SK-N-SH treated with all-trans-retinoic acid at 6 μM for 48 hours (cell line): ENCODE results near the gene KIRREL3.

Experiments
- ATAC-seq: fragments of 200-7000 bp; cut with Tn5 transposase; 3 replicates; pipeline ENCODE4 v1.9.1; 2020; ENCODE audit warnings: mild to moderate bottlenecking, moderate library complexity
- ARNTL ChIP-seq: fragments of 450-650 bp; formaldehyde crosslinking; IDR thresholded peaks from 2 replicates; pipeline ENCODE4 v1.5.0; 2020; ENCODE audit warnings: low read depth, mild to moderate bottlenecking, moderate library complexity, borderline replicate concordance
- BACH2 ChIP-seq: fragments of 250-450 bp; sonication (Bioruptor Pico); IDR thresholded peaks from 2 replicates; pipeline ENCODE4 v1.9.0; 2021; ENCODE audit warnings: mild to moderate bottlenecking, borderline replicate concordance
- CREB5 ChIP-seq: fragments of 250-450 bp; sonication (Bioruptor Pico); IDR thresholded peaks from 2 replicates; pipeline ENCODE4 v1.5.1; 2020; ENCODE audit warnings: low read depth, mild to moderate bottlenecking, moderate library complexity
- CSRNP3 ChIP-seq: fragments of 250-450 bp; sonication (Bioruptor Pico); IDR thresholded peaks from 2 replicates; pipeline ENCODE4 v1.5.1; 2021; ENCODE audit warnings: mild to moderate bottlenecking, moderate library complexity
- ESRRG ChIP-seq: fragments of 250-450 bp; sonication (Bioruptor Pico); IDR thresholded peaks from 2 replicates; pipeline ENCODE4 v1.6.1; 2021; ENCODE audit warnings: mild to moderate bottlenecking
- ISL1 ChIP-seq: fragments of 250-450 bp; sonication (Bioruptor Pico); IDR thresholded peaks from 2 replicates; pipeline ENCODE4 v2.1.2; 2022; ENCODE audit warnings: mild to moderate bottlenecking, moderate library complexity
- OSR1 ChIP-seq: fragments of 250-450 bp; sonication (Bioruptor Pico); IDR thresholded peaks from 2 replicates; pipeline ENCODE4 v1.8.0; 2022; ENCODE audit warnings: moderate library complexity, mild to moderate bottlenecking, inconsistent platforms
- PPARA ChIP-seq: fragments of 250-450 bp; sonication (Bioruptor Pico); IDR thresholded peaks from 2 replicates; pipeline ENCODE4 v1.5.0; 2020; ENCODE audit warnings: mild to moderate bottlenecking, borderline replicate concordance
- RARB ChIP-seq: fragments of 250-450 bp; sonication (Bioruptor Pico); IDR thresholded peaks from 2 replicates; pipeline ENCODE4 v1.8.0; 2021; ENCODE audit warnings: mild to moderate bottlenecking, moderate library complexity
- SNAI2 ChIP-seq: fragments of 250-450 bp; sonication (Bioruptor Pico); IDR thresholded peaks from 2 replicates; pipeline ENCODE4 v1.5.0; 2020; ENCODE audit warnings: mild to moderate bottlenecking, moderate library complexity
- TCF4 ChIP-seq: fragments of 250-450 bp; sonication (Bioruptor Pico); IDR thresholded peaks from 2 replicates; pipeline ENCODE4 v1.8.0; 2021; ENCODE audit warnings: mild to moderate bottlenecking, moderate library complexity, borderline replicate concordance
- TOX ChIP-seq: fragments of 250-450 bp; sonication (Bioruptor Pico); IDR thresholded peaks from 2 replicates; pipeline ENCODE4 v1.8.0; 2021; ENCODE audit warnings: mild to moderate bottlenecking, moderate library complexity, borderline replicate concordance
- ZC3H10 ChIP-seq: fragments of 250-450 bp; sonication (Bioruptor Pico); IDR thresholded peaks from 2 replicates; pipeline ENCODE4 v1.5.1; 2021; ENCODE audit warnings: mild to moderate bottlenecking, moderate library complexity
- ZFP3 ChIP-seq: fragments of 250-450 bp; sonication (Bioruptor Pico); IDR thresholded peaks from 2 replicates; pipeline ENCODE4 v1.5.0; 2020; ENCODE audit warnings: mild to moderate bottlenecking, moderate library complexity
- ZFP30 ChIP-seq: fragments of 450-650 bp; formaldehyde crosslinking; IDR thresholded peaks from 2 replicates; pipeline ENCODE4 v1.5.0; 2022; ENCODE audit warnings: mild to moderate bottlenecking, moderate library complexity
- ZNF565 ChIP-seq: fragments of 450-650 bp; formaldehyde crosslinking; conservative IDR thresholded peaks from 2 replicates; pipeline ENCODE4 v1.5.0; 2020; ENCODE audit warnings: low read depth, mild to moderate bottlenecking, moderate library complexity
- ZNF70 ChIP-seq: fragments of 450-650 bp; formaldehyde crosslinking; IDR thresholded peaks from 2 replicates; pipeline ENCODE4 v1.5.0; 2020; ENCODE audit warnings: mild to moderate bottlenecking, moderate library complexity
- ZNF8 ChIP-seq: fragments of 450-650 bp; formaldehyde crosslinking; IDR thresholded peaks from 2 replicates; pipeline ENCODE4 v1.5.0; 2020; ENCODE audit warnings: mild to moderate bottlenecking, moderate library complexity
- TF ChIP-seq, protein P1 (sequence below): fragments of 250-450 bp; sonication (Bioruptor Pico); IDR thresholded peaks from 2 replicates; pipeline ENCODE4 v1.5.0; 2020; ENCODE audit warnings: mild to moderate bottlenecking, moderate library complexity
- TF ChIP-seq, protein P2 (sequence below): fragments of 250-450 bp; sonication (Bioruptor Pico); IDR thresholded peaks from 2 replicates; pipeline ENCODE4 v1.8.0; 2021; ENCODE audit warnings: low read depth, mild to moderate bottlenecking, moderate library complexity, borderline replicate concordance

The KIRREL3 gene

GRCh38 chr11:126766440-126766839, 234.1 kb downstream of the KIRREL3 start:
- ATAC-seq: no peak

DNA sequence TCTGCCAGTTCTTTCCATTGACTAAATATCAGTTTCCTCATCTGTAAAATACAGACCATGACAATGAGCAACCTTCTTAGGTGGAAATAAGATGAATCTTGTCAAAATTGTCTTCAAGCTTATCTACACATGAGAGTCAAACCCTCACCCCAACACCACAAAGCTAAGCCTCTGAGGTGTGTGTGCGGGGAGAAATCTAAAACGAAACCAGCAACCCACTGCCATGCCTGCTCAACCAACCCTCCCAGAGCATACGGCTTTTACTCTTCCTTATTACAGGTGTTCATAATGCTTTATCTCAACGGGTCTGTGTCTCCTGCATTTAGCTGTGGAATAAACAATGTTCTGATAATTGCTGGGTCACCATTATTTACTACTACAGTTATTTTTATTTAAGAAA, 235.4 kb downstream of the KIRREL3 start:
- ATAC-seq: no peak
- TF ChIP-seq OSR1 (no peak), ZFP3 (CRISPR knock-in tag) (no peak), SNAI2 (no peak), ISL1 (no peak), ESRRG (CRISPR knock-in tag) (no peak), ZNF70 (CRISPR knock-in tag) (no peak), ZC3H10 (CRISPR knock-in tag) (no peak)

More at GRCh38 chr11:126766440-126766839, 234.1 kb downstream of the KIRREL3 start:
- TF ChIP-seq ZFP3 (CRISPR knock-in tag): no peak
- no peak for TF ChIP-seq TCF4 (CRISPR knock-in tag)
- no peak for TF ChIP-seq ZNF565 (CRISPR knock-in tag)
- no peak for TF ChIP-seq ESRRG (CRISPR knock-in tag)
- TF ChIP-seq ZNF8: no peak
- TF ChIP-seq PPARA (CRISPR knock-in tag): no peak
- no peak for TF ChIP-seq ZNF70 (CRISPR knock-in tag)
- TF ChIP-seq CREB5: no peak
- TF ChIP-seq ISL1: no peak
- TF ChIP-seq OSR1: no peak
- TF ChIP-seq ZFP30: no peak
- no peak for TF ChIP-seq CSRNP3
- no peak for TF ChIP-seq BACH2 (CRISPR knock-in tag)
- TF ChIP-seq TOX (CRISPR knock-in tag): no peak
- TF ChIP-seq, protein P1, sequence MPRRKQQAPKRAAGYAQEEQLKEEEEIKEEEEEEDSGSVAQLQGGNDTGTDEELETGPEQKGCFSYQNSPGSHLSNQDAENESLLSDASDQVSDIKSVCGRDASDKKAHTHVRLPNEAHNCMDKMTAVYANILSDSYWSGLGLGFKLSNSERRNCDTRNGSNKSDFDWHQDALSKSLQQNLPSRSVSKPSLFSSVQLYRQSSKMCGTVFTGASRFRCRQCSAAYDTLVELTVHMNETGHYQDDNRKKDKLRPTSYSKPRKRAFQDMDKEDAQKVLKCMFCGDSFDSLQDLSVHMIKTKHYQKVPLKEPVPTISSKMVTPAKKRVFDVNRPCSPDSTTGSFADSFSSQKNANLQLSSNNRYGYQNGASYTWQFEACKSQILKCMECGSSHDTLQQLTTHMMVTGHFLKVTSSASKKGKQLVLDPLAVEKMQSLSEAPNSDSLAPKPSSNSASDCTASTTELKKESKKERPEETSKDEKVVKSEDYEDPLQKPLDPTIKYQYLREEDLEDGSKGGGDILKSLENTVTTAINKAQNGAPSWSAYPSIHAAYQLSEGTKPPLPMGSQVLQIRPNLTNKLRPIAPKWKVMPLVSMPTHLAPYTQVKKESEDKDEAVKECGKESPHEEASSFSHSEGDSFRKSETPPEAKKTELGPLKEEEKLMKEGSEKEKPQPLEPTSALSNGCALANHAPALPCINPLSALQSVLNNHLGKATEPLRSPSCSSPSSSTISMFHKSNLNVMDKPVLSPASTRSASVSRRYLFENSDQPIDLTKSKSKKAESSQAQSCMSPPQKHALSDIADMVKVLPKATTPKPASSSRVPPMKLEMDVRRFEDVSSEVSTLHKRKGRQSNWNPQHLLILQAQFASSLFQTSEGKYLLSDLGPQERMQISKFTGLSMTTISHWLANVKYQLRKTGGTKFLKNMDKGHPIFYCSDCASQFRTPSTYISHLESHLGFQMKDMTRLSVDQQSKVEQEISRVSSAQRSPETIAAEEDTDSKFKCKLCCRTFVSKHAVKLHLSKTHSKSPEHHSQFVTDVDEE (CRISPR knock-in tag): no peak
- TF ChIP-seq ARNTL (CRISPR knock-in tag): no peak

DNA sequence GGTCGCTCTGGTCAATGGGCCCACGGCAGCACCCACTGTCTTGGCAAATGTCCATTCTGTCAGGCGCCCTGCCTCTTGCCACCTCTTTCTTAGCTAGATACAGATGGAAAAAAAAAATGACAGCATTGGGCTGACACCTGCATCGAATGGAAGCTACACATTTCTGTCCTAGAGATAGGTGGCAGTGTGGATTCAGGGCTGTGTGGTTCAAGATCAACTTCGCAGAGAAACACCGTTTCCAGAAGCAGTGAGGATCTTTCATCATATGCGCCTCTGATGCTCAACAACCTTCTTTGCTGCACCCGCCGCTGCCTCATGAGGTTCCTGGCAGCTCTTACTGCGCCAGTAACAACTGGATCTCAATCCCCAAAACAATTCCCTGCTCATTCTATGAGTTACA, 236.3 kb downstream of the KIRREL3 start:
- TF ChIP-seq RARB (CRISPR knock-in tag) (no peak), BACH2 (CRISPR knock-in tag) (no peak), PPARA (CRISPR knock-in tag) (no peak), CSRNP3 (no peak), ISL1 (no peak), OSR1 (no peak), ZNF565 (CRISPR knock-in tag) (no peak), SNAI2 (no peak), ZNF70 (CRISPR knock-in tag) (no peak)
- TF ChIP-seq, protein P2, sequence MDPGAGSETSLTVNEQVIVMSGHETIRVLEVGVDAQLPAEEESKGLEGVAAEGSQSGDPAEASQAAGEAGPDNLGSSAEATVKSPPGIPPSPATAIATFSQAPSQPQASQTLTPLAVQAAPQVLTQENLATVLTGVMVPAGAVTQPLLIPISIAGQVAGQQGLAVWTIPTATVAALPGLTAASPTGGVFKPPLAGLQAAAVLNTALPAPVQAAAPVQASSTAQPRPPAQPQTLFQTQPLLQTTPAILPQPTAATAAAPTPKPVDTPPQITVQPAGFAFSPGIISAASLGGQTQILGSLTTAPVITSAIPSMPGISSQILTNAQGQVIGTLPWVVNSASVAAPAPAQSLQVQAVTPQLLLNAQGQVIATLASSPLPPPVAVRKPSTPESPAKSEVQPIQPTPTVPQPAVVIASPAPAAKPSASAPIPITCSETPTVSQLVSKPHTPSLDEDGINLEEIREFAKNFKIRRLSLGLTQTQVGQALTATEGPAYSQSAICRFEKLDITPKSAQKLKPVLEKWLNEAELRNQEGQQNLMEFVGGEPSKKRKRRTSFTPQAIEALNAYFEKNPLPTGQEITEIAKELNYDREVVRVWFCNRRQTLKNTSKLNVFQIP (CRISPR knock-in tag): no peak
- TF ChIP-seq, protein P1 (CRISPR knock-in tag): no peak
- peak; percentile 63; the same call in 2 of the 3 replicates for ATAC-seq
